22Rv1 (cell line): ENCODE data around the gene PRPF8.

ENCODE experiments used
- CTCF ChIP-seq: fragments of 450-650 bp; IDR thresholded peaks from 2 replicates; pipeline ENCODE4 v1.5.1; 2017; ENCODE audit warnings: mild to moderate bottlenecking
- ZFX ChIP-seq: fragments of 450-650 bp; IDR thresholded peaks from 2 replicates; pipeline ENCODE4 v1.6.1; 2017; ENCODE audit warnings: antibody characterized with exemption, borderline replicate concordance

GRCh38 chr17:1617620-1618174 lies 67.0 kb downstream of the PRPF8 start:
- no peak for TF ChIP-seq CTCF
- TF ChIP-seq ZFX, result no peak
